Measurements from ENCODE around the gene PGM5. TPM values are rescaled to one million over a fixed set of nuclear protein-coding genes. Genes with fewer than 3 reads are reported as not detected.

The PGM5 gene
- total RNA-seq, 1 experiment from 2014 or later = 0.15 TPM

- TF ChIP-seq ZBTB33 (IDR thresholded peaks at IDR 0.05; ENCODE audit: extremely low read depth, insufficient replicate concordance, low read length) = no peak
- no peak for TF ChIP-seq POLR2A (IDR thresholded peaks at IDR 0.05; ENCODE audit: borderline replicate concordance, extremely low read depth, insufficient read depth, insufficient read length)
- no peak for TF ChIP-seq TCF7L2 (IDR thresholded peaks at IDR 0.05; ENCODE audit: borderline replicate concordance, extremely low read depth, insufficient read depth, insufficient read length)
These were observed 194.8 kb downstream of the PGM5 start (continued) for GRCh38 chr9:68551191-68551590.

- Histone ChIP-seq H3K27me3 (ENCODE audit: insufficient read depth, low read length) (peaks cover 6% of the 10 kb centered on the region; the same call in 1 of the 2 replicates), H3K79me2 (ENCODE audit: insufficient read depth, low read length) (no peaks in the 10 kb centered on the region), H3K4me3 (replicated peaks in 1 of 2; ENCODE audit: low read depth in 1 of 2, low read length in 2 of 2) (no peak overlapping the region), H3K27ac (ENCODE audit: low read depth, low read length) (no peak overlapping the region), H2AFZ (ENCODE audit: low read depth, low read length, poor library complexity, severe bottlenecking) (no peak overlapping the region), H3K9me3 (ENCODE audit: control insufficient read depth in 1 of 2, insufficient read depth in 1 of 2, low read depth in 1 of 2, low read length in 2 of 2) (no peaks in the 10 kb centered on the region), H3K4me2 (ENCODE audit: low read length) (no peak overlapping the region), H3K9ac (ENCODE audit: low read length) (no peak overlapping the region), H3K4me1 (ENCODE audit: control insufficient read depth in 1 of 2, insufficient read depth in 2 of 2, low read length in 2 of 2) (no peaks in the 10 kb centered on the region), H4K20me1 (ENCODE audit: insufficient read depth) (no peaks in the 10 kb centered on the region), H3K36me3 (ENCODE audit: control insufficient read depth in 1 of 2, insufficient read depth in 2 of 2, low read length in 2 of 2) (no peaks in the 10 kb centered on the region), H3K9me2 (ENCODE audit: insufficient read depth) (no peaks in the 10 kb centered on the region)
- RAD21 ChIA-PET (ENCODE audit: low non-redundant PET in 1 of 2, low total read pairs in 2 of 2, uncharacterized antibody in 2 of 2, unreplicated experiment in 2 of 2) = no interaction called here
- BruUV-seq (replicated peaks) = no TSS peak
- ATAC-seq = no peak
- POLR2A ChIA-PET = no interaction called here
- intact Hi-C loops (cut with micrococcal nuclease) = no loop called here
- CTCF ChIA-PET = interaction anchor here (0.9 kb wide), 1 partner anchor 15 kb away, joined by 4 read pairs; no protein-coding TSS in a partner anchor
- no peak for DNase-seq (ENCODE audit: low read depth, low spot score)
- TF ChIP-seq POLR2A (IDR thresholded peaks at IDR 0.05; ENCODE audit: borderline replicate concordance, extremely low read depth, insufficient read depth, insufficient read length) (no peak), SRF (IDR thresholded peaks at IDR 0.05; ENCODE audit: low read depth) (no peak), ZBTB33 (IDR thresholded peaks at IDR 0.05; ENCODE audit: extremely low read depth, insufficient replicate concordance, low read length) (no peak), EGR1 (IDR thresholded peaks at IDR 0.05; ENCODE audit: low read depth) (no peak), EZH2 (IDR thresholded peaks at IDR 0.05) (no peak), ZNF274 (IDR thresholded peaks at IDR 0.05; ENCODE audit: low read depth, low read length) (no peak), TCF7L2 (IDR thresholded peaks at IDR 0.05; ENCODE audit: borderline replicate concordance, extremely low read depth, insufficient read depth, insufficient read length) (no peak)
These were observed 196.5 kb downstream of the PGM5 start for GRCh38 chr9:68552700-68553476.
